ENCODE measurements around the gene ACOD1. TPM values are rescaled to one million over a fixed set of nuclear protein-coding genes. Genes with fewer than 3 reads are reported as not detected.

Gene ACOD1
- not detected in 2 replicates for total RNA-seq

DNA sequence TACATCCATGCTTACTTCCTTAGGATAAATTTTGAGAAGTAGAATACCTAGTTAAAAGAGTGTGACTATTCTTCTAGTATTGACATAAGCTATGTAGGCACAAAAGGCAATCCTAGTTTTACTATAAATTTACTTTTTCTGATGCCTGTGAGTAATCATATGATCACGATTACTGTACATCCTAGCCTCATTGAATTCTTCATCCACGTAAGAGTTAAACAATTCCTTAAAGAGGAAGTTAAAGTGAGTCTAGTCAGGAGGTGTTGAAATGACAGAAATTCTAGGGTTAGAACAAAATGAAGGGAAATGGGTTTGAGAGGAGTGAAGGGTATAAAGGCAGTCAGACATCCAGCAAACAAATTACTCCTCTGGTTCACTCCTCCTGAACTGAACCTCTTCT lies at the start of gene ACOD1:
Gene ACOD1, plus strand, starts transcription at position 363 of the 400 bp plus-strand sequence. CDS start 48 bp downstream, outside the sequence.

DNA sequence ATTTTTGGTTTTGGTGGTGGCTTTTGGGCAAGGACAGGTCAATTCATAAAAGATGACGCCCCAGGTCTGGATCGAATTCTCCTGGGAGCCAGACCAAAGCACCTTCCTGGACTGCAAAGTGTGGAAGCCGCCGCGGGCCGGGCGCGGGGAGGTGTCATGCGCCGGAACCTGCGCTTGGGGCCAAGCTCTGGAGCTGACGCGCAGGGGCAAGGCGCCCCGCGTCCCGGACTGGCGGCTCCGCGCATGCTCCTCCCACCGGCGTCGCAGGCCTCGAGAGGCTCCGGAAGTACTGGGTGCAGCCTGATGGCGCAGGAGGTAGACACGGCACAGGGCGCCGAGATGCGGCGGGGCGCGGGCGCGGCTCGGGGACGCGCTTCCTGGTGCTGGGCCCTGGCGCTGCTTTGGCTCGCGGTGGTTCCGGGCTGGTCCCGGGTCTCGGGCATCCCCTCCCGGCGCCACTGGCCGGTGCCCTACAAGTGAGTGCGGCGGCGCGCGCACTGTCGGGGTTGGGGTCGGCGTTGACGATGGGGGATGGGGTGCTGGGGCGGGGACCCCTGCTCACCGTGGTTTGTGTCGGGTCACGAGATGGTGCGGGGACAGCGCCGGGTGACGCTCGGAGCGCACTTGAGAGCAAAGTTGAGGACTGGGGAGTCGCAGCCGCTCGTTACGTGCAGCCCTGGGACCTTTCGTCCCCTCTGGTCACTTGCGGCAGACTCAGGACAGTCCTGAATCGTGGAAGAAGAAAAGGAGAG lies 43.7 kb downstream of the ACOD1 start, which contains the start of gene CLN5:
Gene CLN5, plus strand, starts transcription at position 286 of the 752 bp plus-strand sequence. Its CDS starts 18 bp downstream, at position 304.

Other genes with a start within 250 kb of the ACOD1 start
- gene KCTD12, start 62.1 kb upstream of the ACOD1 start, total RNA-seq, result 41.9 and 54.6 TPM in 2 replicates
- gene CLN5, start 43.6 kb downstream of the ACOD1 start, total RNA-seq, result 22.9 and 30.8 TPM in 2 replicates
- 33.0 and 38.9 TPM in 2 replicates for gene FBXL3, start 78.6 kb downstream of the ACOD1 start, total RNA-seq